Measurements from ENCODE around the gene ARHGAP15.

DNA sequence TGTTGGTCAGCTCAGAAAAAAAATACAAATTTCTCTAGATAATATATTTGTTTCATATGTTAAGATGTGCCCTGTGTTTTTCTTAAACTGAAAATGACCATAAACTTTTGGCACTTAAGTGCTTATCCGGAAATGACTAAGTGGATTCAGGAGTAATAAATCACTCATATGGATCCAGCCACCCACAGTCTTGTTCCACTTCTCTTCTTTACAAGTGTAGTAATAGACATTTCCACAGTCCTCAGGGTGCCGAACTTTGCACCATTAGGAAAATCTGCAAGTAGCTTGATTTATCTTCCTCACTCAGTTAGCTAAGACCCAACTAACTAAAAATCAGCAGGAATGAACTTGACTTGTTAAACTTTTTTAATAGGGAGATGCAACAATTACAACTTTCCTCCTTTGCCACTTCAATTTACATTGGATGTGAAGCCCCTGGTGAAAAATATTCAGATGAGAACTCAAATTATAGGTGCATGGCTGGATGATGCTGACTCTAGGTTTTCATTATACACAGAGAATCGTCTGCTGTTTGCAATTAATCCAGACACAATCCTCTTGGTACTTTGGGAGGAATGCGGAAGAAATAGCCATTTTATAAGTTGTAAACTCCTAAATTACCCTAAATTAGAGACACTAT is 322.5 kb downstream of the ARHGAP15 start:
- TF ChIP-seq, protein P1, sequence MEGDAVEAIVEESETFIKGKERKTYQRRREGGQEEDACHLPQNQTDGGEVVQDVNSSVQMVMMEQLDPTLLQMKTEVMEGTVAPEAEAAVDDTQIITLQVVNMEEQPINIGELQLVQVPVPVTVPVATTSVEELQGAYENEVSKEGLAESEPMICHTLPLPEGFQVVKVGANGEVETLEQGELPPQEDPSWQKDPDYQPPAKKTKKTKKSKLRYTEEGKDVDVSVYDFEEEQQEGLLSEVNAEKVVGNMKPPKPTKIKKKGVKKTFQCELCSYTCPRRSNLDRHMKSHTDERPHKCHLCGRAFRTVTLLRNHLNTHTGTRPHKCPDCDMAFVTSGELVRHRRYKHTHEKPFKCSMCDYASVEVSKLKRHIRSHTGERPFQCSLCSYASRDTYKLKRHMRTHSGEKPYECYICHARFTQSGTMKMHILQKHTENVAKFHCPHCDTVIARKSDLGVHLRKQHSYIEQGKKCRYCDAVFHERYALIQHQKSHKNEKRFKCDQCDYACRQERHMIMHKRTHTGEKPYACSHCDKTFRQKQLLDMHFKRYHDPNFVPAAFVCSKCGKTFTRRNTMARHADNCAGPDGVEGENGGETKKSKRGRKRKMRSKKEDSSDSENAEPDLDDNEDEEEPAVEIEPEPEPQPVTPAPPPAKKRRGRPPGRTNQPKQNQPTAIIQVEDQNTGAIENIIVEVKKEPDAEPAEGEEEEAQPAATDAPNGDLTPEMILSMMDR (conservative IDR thresholded peaks at IDR 0.05; ENCODE audit: low read length), result no peak
- TF ChIP-seq EZH2phosphoT487 (IDR thresholded peaks at IDR 0.05; ENCODE audit: borderline replicate concordance, low read depth, low read length), result no peak

Measured in OCI-LY7 (cell line).